Measurements from ENCODE around the gene VWA8.

DNA sequence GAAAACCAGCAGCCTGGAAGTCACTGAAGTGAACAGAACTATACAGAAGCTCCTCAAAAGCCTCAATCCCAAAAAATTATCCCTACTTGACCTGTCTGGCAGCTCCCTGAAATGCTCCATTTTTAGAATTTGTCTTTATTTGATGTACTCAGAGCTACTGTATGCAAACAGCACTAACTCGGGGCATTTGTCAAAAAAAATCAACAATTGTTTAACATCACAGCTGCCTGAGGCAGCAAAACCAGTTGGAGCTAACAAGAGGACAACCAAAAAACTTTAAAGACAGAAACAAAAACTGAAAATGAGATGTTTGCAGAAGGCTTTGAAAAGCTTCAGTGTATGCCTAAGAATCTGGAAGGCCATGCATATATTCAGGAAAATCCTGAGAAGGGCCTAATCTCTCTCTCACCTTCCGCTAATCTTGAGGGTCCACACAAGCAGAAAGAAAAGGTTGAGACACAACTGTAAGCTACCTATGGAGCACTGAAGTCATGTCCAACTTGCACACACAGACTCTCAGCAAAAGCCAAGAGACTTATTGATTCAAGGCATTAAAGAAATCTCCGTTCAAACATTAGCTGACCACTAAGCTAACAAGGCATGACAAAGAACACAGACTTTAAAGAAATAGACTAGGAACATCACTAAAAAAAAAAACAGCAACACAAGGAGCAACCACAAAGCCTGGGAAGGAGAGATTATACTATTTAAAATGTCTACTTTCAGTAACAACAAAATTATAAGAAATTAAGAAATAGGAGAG is 16.1 kb downstream of the VWA8 start:
- no peak for TF ChIP-seq EZH2phosphoT487 (IDR thresholded peaks at IDR 0.05; ENCODE audit: low read depth)
- TF ChIP-seq, protein P1, sequence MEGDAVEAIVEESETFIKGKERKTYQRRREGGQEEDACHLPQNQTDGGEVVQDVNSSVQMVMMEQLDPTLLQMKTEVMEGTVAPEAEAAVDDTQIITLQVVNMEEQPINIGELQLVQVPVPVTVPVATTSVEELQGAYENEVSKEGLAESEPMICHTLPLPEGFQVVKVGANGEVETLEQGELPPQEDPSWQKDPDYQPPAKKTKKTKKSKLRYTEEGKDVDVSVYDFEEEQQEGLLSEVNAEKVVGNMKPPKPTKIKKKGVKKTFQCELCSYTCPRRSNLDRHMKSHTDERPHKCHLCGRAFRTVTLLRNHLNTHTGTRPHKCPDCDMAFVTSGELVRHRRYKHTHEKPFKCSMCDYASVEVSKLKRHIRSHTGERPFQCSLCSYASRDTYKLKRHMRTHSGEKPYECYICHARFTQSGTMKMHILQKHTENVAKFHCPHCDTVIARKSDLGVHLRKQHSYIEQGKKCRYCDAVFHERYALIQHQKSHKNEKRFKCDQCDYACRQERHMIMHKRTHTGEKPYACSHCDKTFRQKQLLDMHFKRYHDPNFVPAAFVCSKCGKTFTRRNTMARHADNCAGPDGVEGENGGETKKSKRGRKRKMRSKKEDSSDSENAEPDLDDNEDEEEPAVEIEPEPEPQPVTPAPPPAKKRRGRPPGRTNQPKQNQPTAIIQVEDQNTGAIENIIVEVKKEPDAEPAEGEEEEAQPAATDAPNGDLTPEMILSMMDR (IDR thresholded peaks at IDR 0.05; ENCODE audit: low read depth, low read length), result no peak

Measured in OCI-LY3 (cell line).